Suprapubic skin (tissue), 4 donors: ENCODE data around the gene ZNF655.

ENCODE experiments used
- POLR2A ChIP-seq, 2 donors: fragments of 450-650 bp; IDR thresholded peaks; one replicate each; pipeline ENCODE4 v1.6.1; 2017; ENCODE audit warnings: antibody characterized with exemption in 2 of 2, mild to moderate bottlenecking in 2 of 2, moderate library complexity in 2 of 2
- POLR2AphosphoS5 ChIP-seq, 3 donors: sonication (generic); formaldehyde crosslinking; IDR thresholded peaks; one replicate each; pipeline ENCODE4 v1.6.1; 2017; ENCODE audit warnings: antibody characterized with exemption in 3 of 3
- TF ChIP-seq, protein P1 (sequence below), 2 donors: fragments of 200-600 bp in 1 of 2; fragments of 450-650 bp in 1 of 2; sonication (generic) in 1 of 2; IDR thresholded peaks; one replicate each; pipeline ENCODE4 v1.5.1; 2016 to 2019; ENCODE audit warnings: antibody characterized with exemption in 2 of 2, mild to moderate bottlenecking in 1 of 2, moderate library complexity in 1 of 2

DNA sequence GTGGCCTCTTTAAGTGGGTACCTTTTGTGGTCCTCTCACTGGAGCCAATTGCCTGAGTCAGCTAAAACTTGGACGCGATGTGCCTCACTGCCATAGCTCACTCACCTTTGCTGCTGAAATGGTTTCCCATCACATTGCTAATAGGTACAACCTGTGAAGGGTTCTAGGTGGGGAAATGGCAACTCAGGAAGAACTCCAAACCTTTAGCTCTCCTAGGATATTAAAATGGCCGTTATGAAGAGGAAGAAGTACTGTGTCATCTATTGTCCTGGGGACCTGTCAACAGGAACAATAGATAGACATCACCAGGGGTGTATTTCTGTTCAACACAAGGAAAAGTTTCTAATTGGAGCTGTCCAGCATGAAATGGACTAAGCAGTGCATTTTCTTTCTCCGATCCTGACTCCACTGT, 1.2 kb upstream of the ZNF655 start:
- TF ChIP-seq, protein P1, sequence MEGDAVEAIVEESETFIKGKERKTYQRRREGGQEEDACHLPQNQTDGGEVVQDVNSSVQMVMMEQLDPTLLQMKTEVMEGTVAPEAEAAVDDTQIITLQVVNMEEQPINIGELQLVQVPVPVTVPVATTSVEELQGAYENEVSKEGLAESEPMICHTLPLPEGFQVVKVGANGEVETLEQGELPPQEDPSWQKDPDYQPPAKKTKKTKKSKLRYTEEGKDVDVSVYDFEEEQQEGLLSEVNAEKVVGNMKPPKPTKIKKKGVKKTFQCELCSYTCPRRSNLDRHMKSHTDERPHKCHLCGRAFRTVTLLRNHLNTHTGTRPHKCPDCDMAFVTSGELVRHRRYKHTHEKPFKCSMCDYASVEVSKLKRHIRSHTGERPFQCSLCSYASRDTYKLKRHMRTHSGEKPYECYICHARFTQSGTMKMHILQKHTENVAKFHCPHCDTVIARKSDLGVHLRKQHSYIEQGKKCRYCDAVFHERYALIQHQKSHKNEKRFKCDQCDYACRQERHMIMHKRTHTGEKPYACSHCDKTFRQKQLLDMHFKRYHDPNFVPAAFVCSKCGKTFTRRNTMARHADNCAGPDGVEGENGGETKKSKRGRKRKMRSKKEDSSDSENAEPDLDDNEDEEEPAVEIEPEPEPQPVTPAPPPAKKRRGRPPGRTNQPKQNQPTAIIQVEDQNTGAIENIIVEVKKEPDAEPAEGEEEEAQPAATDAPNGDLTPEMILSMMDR (IDR thresholded peaks at IDR 0.05) = no peak
- TF ChIP-seq POLR2AphosphoS5 (IDR thresholded peaks at IDR 0.05) (no peak), POLR2A (IDR thresholded peaks at IDR 0.05) (no peak)
